ENCODE data around the gene HLCS.

HLCS gene

DNA sequence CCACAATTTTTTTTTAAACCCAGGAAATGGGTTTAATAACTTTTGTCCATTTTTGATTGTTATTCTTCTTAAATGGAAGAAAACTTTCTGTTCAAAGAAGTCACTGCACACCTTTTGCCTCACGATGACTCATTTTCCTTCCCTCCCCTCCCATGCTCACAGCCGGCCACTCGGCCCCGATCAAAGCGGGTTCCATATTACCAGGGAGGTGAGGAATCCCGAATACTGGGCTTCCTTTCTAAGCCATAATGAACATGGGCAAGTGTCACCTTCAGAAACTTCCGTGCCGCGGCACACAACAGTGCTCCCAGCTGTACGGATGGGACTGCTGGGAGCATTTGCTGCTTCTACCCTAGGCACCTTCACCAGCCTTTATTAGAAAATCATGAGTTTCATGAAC, 121.4 kb downstream of the HLCS start:
- Histone ChIP-seq H3K9me3 (no peaks in the 10 kb centered on the region), H3K4me1 (peaks cover 0 to 27% (median 15%) of the 10 kb centered on the region in 4 donors), H3K36me3 (no peaks in the 10 kb centered on the region), H3K27ac (no peak overlapping the region), H3K4me3 (no peak overlapping the region), H3K27me3 (no peaks in the 10 kb centered on the region)
- TF ChIP-seq, protein P1, sequence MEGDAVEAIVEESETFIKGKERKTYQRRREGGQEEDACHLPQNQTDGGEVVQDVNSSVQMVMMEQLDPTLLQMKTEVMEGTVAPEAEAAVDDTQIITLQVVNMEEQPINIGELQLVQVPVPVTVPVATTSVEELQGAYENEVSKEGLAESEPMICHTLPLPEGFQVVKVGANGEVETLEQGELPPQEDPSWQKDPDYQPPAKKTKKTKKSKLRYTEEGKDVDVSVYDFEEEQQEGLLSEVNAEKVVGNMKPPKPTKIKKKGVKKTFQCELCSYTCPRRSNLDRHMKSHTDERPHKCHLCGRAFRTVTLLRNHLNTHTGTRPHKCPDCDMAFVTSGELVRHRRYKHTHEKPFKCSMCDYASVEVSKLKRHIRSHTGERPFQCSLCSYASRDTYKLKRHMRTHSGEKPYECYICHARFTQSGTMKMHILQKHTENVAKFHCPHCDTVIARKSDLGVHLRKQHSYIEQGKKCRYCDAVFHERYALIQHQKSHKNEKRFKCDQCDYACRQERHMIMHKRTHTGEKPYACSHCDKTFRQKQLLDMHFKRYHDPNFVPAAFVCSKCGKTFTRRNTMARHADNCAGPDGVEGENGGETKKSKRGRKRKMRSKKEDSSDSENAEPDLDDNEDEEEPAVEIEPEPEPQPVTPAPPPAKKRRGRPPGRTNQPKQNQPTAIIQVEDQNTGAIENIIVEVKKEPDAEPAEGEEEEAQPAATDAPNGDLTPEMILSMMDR (IDR thresholded peaks at IDR 0.05) = no peak
- intact Hi-C loops (cut with DNase I; ENCODE audit: low total_unique reads) = no loop called here
- DNase-seq = no peak

DNA sequence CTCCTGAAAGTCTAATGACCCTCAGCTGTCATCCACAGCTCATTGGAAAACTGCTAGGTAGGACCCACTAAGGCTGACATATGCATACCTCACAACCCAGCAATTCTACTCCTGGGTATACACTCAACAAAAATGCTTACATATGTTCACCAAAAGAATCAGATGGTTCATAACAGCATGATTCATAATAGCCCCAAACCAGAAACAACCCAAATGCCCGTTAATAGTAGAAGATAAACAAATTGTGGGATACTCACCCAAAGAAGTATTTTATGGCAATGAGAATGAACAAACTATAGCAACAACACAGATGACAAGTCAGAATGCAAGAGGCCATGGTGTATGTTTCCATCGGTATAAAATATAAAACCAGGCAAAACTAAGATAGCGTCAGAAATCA, 124.6 kb downstream of the HLCS start:
- intact Hi-C loops (cut with DNase I; ENCODE audit: low total_unique reads) = no loop called here
- no peak for DNase-seq
- H3K9me3 ChIP-seq = no peaks in the 10 kb centered on the region
- H3K27me3 ChIP-seq = no peaks in the 10 kb centered on the region
- no peak overlapping the region for H3K27ac ChIP-seq
- TF ChIP-seq, protein P1 (IDR thresholded peaks at IDR 0.05) = no peak
- no peaks in the 10 kb centered on the region for H3K36me3 ChIP-seq
- H3K4me1 ChIP-seq = peaks cover 0 to 3% (median under 1%) of the 10 kb centered on the region in 4 donors
- no peak overlapping the region for H3K4me3 ChIP-seq

DNA sequence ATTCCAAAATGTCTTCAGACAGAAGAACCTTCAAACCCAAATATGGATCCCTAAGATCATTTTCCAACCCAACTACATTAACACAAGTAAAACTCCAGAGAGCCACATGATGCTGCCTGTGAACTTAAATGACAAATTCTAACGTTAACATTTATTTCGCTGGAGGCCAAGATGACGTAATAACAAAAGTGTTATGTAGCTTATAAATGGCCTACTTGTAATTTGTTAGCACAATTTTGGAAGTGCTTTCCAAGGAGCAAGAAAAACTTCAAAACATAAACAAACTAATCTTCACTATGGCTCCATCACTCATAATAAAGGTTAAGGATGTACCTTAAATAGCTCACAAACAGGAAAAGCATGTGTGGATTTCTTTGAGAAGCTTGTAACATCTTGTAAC, 126.7 kb downstream of the HLCS start:
- Histone ChIP-seq H3K4me3 (no peak overlapping the region), H3K36me3 (no peaks in the 10 kb centered on the region), H3K4me1 (peaks cover 0 to 4% (median 0%) of the 10 kb centered on the region in 4 donors), H3K9me3 (no peaks in the 10 kb centered on the region), H3K27ac (no peak overlapping the region), H3K27me3 (no peaks in the 10 kb centered on the region)
- TF ChIP-seq, protein P1 (IDR thresholded peaks at IDR 0.05) = no peak
- DNase-seq = no peak
- intact Hi-C loops (cut with DNase I; ENCODE audit: low total_unique reads) = no loop called here

DNA sequence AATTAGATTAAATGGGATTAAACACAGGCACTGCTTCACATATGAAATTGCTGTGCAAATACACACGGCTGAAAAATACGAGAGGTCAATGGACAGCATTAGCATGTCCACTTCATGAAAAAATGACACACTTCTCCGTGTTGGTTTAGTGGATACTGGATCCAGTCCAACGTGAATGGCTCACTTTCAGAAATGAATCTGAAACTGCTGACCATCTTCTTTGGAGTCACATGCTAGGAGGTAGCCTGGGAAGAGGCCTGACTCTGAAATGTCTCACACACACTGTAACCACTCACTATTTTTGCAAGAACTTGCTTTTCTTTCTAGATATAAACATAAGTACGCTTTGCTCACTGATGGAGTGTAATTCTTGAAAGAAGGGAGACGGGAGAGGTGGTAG, 127.3 kb downstream of the HLCS start:
- no peaks in the 10 kb centered on the region for H3K27me3 ChIP-seq
- H3K27ac ChIP-seq = no peak overlapping the region
- TF ChIP-seq, protein P1 (IDR thresholded peaks at IDR 0.05) = no peak
- no peaks in the 10 kb centered on the region for H3K9me3 ChIP-seq
- intact Hi-C loops (cut with DNase I; ENCODE audit: low total_unique reads) = no loop called here
- H3K36me3 ChIP-seq = no peaks in the 10 kb centered on the region
- no peak for DNase-seq
- no peak overlapping the region for H3K4me3 ChIP-seq
- H3K4me1 ChIP-seq = peaks cover 0 to 4% (median 0%) of the 10 kb centered on the region in 4 donors

DNA sequence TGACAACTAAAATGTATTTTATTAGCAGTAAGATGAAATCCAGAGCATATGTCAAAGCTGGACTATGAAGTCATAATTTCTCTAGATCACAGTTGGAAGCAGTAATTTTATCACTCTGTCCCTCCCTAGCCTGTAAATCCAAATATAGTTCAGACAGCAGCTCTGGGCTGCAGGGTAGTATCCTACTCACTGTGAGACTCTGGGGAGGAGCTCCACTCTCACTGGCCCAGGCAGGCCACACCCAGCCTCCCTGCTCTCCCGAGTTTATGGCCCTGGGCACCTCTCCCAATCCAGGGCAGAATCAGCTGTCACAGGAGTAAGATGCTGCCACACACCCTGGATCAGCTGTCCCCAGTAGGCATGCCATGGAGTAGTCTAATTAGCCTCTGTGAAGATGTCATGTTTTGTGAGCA, 131.1 kb downstream of the HLCS start:
- H3K9me3 ChIP-seq = no peaks in the 10 kb centered on the region
- H3K36me3 ChIP-seq = no peaks in the 10 kb centered on the region
- H3K27me3 ChIP-seq = no peaks in the 10 kb centered on the region
- TF ChIP-seq, protein P1 (IDR thresholded peaks at IDR 0.05) = no peak
- H3K4me1 ChIP-seq = peaks cover 0 to 4% (median 0%) of the 10 kb centered on the region in 4 donors
- H3K4me3 ChIP-seq = no peak overlapping the region
- H3K27ac ChIP-seq = no peak overlapping the region
- intact Hi-C loops (cut with DNase I; ENCODE audit: low total_unique reads) = no loop called here
- DNase-seq = no peak

DNA sequence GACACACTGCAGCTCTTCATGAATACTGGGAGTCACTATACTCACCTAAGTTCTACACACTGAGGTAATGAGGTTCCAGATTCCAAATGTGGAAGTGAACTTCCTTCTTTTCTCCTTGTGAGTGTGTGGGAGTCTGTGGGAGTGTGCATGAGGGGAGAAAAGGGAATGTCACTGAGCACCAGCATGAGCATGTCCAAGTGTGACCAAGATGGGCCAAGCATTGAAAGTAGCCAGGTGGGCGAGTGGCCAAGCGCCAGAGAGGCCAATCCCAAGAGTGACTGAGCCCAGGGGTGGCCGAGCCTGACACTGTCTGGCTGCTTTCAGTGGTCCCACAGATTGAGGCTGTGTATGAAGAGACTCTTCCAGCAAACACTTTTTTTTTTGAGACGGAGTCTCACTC, 132.3 kb downstream of the HLCS start:
- no peaks in the 10 kb centered on the region for H3K9me3 ChIP-seq
- intact Hi-C loops (cut with DNase I; ENCODE audit: low total_unique reads) = no loop called here
- H3K36me3 ChIP-seq = no peaks in the 10 kb centered on the region
- TF ChIP-seq, protein P1 (IDR thresholded peaks at IDR 0.05) = no peak
- DNase-seq = no peak
- peaks cover 0 to 4% (median 0%) of the 10 kb centered on the region in 4 donors for H3K4me1 ChIP-seq
- H3K4me3 ChIP-seq = no peak overlapping the region
- H3K27ac ChIP-seq = no peak overlapping the region
- no peaks in the 10 kb centered on the region for H3K27me3 ChIP-seq
